Activated CD4-positive, alpha-beta T cell treated with anti-CD3 and anti-CD28 coated beads for 1 hour (primary cell): Measurements from ENCODE around the gene FAM117A.

ENCODE experiments used
- DNase-seq: peaks from one replicate; pipeline ENCODE4 v3.0.0-alpha.2; 2020

FAM117A gene

DNA sequence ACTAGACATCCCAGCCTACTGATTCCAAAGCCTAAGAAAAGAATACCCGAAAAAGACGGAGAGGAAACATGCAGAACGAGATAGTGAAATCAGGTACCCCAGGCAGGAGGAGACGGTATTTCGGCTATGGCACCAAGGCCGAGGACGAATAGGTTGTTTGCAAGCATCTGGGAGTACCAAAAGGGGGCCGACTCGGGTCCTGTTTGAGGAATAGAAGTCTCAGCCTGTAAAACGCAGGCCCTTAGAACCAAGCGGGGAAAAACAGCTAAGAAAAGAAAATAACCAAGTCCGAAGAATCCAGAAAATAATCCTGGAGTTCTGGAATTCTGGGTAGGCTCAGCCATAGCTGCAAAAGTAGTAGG is 56.7 kb downstream of the FAM117A start:
- DNase-seq = no peak

DNA sequence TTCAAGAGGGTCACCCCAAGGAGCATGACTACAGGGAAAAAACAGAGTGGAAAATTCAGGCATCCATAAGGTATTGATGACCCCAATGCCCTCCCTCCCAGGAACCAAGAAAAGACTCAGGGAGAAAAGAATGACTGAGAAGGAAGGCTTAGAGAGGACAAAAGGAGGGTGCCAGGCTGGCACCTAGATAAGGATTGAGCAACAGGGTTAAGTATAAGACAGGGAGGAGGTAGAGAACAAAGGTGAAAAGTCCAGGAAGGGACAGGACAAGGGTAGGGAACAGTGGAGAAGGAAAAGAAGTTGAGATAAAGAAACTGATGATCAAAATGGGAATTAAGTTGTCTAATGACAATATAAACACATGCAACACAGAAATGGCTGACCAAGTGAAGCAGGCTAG is 58.7 kb downstream of the FAM117A start:
- DNase-seq = no peak

- no peak for DNase-seq
Measured at GRCh38 chr17:49703557-49704277, 60.2 kb downstream of the FAM117A start.

DNA sequence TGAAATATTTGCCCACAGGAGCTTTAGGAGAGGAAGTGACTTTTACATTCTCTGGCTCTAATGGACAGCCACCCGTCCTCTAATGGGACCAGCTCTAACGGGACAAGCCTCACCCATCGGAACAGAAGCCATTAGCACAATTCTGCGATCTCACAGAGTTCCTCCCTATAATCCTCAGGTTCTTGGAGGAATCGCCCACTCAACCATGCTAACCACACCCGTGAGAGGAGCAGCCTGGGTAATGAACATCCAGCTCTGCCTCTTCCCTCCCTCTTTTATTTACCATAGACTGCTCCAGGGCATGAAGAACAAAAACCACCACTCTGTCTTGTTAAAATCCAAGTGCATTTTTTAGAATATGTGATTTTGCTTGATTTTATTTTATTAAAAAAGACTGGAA is 63.0 kb downstream of the FAM117A start:
- DNase-seq = no peak

- DNase-seq = no peak
Measured at GRCh38 chr17:49699966-49700575, 63.9 kb downstream of the FAM117A start.

DNA sequence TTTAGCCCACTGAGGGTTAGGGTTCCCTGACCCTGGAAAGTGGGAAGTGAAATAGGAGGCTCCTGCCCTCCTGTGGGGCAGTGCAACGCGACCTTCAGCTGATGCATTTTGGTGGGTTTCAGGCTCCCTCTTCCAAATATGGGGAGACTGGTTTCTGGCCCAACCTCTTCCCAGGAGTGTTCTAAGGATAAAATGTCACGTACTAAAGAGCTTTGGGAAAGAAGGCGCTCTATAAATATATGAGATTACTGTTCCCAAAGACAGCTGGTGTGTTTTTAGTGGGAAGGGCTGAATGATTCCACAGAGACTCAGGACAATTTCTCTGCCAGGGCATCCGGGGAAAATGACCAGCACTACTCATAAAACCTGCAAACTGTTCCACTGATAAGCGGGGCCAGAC is 65.9 kb downstream of the FAM117A start:
- DNase-seq = no peak

DNA sequence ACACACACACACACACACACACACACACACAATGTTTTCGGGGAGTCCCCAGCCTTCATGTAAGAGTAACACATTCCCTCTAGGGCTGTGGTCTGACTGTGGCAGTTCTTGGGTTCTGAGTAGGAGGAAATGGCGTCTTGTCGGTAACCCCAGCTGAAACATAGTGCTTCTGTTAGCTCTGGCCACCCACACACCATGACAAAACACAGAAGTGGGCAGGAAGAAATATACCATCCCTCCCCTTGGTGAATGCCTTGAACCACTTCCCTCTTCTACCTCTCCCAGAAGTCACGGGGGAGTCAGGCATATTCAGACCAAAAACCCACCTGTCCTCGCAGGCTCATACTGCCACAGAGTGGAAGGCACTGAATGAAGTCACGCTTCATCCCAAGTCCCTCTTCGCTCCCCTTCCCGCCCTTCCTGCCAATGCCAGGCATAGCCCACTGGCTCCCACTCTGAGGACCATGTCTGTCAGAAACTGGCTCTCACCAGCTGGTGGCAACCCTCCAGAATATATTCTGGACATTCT is 67.6 kb downstream of the FAM117A start:
- DNase-seq = no peak

- no peak for DNase-seq
Measured at GRCh38 chr17:49695698-49696232, 68.2 kb downstream of the FAM117A start.

DNA sequence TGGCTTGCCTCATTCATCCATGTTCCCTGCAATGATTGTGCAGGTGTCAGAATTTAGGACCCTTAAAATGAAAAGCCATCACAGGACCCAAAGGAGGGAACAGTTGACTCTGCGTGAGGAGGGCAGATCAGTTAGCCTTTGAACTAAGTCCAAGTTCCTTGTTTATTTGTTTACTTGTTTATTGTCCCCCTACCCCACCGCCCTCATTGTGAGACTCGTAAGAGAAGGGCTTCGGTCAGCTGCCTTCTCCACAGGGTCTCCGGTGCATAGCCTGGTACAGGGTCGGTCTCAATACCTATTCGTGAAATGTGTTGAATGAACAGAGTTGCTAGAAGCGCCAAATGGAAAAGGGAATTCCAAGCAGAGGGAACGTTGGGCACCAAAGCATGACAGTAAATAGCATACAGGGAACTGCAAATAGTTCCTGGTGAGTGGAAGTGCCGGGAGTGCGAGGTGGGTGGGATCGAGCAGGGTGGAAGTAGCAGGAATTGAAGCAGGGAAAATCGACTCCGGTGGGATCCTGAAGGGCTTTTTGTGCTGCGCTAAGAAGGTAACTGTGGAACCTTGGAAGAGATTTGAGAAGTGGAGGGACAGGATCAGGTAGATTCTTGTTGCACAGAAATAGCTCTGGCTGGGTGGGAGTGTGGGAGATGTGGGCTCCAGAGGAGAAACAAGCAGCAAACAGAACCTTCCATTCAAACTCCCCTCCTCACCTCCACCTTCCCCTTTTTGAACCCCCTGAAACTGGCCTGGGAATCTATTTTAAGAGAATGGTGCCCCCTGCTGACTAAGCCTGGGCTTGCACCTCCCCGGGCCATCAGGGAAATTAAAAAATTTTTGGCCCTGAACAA is 68.9 kb downstream of the FAM117A start:
- DNase-seq = peak; percentile 51

GRCh38 chr17:49692751-49693150 is 71.2 kb downstream of the FAM117A start:
- no peak for DNase-seq

DNA sequence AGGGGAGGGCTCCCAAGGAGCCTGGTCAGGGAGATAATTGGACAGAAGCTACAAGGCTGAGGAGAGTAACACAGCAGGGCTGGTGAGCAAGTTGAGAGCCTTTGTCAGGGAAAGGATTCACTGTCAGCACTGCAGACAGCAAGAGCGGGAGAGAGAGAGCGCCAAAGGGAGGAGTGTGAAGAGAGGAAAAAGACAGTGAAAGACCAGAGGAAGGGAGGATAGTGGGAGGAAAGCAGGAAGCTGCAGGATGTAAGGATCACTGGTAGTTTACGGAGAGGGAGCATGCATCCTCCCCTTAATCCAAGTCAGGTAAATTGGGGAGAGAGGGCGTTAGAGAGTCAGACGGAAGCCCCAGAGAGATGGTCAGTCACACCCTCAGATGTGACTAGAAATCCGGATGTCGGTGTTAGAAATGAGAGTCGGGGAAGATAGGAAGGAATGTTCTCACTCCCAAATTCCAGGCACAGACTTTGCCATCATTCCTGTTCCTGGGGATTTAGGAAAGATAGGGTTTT is 72.2 kb downstream of the FAM117A start:
- no peak for DNase-seq

DNA sequence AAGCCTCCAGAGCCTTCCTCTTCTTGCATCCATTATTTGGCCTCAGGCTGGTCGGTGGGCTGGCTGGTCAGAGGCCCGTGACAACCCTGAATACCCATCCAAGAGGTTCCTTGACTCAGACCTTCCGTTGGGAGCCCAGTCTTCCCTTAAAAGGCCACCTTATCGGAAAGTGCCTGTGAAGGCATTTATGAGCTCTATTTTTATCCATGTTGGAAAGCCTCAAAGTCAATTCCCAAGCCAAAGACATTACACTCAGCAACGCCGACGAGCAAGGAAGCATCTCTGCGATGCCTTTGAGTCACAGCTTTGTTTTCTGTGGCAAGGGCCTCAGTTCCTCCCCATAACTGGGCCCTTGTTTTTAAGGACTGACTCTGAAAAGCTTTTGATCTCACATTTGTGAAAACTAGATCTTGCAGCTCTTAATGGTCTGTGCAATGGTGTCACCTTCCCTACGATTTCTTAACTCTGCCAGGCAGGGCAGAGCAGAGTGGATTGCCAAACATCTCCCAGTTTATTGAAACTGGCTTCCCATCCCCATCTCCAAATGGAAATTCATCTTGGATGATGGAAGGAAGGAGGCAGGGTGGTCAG is 72.8 kb downstream of the FAM117A start:
- no peak for DNase-seq

DNA sequence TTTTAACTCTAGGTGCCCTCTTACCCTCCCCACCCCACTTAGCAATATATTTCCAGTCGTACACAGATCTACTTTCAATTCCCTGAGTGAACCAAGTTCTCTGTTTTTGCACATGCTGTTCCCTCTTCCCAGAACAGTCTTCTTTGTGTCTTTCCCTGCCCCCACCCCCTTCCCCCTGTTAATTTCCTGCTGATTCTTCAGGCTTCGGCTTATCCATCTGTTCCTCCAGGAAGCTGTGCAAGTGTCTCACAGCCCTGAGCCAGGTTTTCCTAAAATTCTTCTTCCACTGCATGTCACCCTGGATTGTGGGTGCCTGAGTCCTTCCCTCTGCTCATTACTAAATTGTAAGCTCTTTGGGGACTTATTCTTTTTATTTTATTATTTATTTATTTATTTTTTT is 73.7 kb downstream of the FAM117A start:
- DNase-seq = no peak

DNA sequence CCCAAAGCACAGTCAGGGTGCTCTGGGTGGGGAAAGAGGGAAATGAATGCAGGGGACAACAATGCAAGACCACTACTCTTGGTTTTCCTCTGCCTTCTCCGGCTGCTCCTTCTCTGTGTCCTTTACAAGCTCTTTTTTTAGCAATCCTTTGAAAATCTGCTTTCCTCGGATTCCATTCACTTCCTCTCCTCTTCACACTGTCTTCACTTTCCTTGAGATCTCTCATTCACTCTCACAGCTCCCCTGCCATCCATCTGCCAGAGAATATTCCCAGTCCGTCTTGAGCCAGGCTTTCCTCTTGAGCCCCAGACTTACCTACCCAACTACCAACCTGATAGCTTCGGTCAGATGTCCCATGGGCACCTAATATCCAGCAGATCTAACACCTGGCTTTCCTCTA is 75.1 kb downstream of the FAM117A start:
- no peak for DNase-seq

GRCh38 chr17:49687878-49688491 is 75.9 kb downstream of the FAM117A start:
- DNase-seq = no peak

- no peak for DNase-seq
Measured at GRCh38 chr17:49681106-49681979, 82.6 kb downstream of the FAM117A start.

DNA sequence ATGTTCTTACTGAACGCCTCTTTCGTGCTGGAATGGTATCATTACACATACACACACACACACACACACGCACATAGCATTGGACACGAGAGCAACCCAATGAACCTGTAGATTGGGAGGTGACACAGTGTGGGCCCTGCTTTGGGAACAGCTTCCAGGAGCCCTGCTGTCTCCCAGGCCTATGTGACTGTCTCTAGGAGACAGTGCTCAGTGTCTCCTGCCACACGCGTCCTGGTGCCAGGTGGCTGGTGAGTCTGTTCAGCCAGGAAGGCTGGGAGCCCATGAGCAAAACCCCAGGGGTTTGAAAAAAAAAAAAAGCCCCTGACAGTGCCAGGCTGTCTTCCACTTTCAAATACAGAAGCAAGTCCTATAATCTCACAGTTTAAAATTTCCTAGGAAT is 83.6 kb downstream of the FAM117A start:
- DNase-seq = no peak

DNA sequence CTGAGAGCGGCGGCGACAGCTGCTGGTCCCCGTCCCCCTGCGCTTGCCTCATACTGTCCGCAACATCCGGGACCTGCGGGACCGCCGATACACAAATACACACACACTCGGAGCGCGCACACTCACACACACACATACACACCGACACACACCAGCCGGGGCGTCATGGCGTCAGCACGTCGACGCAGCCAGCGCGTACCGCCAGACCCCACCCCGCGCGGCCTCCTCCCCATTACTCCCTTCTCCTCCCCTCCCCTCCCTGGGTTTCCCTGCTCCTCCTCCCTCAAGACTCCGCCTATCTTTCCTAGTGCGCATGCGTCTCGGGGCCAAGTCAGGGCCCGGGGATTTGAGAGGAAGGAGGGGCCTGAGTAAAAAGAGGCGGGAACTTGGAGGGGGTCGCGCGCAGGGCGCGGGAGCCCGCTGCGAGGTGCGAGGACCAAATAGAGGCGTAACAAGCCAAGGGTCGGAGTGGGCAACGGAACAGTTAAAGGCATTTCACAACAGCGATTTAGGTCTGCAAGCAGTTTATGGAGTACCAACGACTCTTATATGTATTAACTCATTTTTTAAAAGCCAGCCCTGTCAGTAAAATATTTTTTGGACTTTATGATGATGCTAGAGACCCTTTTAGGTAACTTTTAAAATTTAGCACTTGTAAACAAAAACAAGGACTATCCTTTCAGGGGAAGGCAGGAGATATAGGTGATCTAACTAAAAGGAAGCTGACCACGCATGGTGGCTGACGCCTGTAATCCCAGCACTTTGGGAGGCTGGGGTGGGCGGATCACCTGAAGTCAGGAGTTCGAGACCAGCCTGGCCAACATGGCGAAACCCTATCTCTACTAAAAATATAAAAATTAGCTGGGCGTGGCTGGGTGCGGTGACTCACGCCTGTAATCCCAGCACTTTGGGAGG is 85.7 kb downstream of the FAM117A start, which contains the start of gene SPOP:
Gene SPOP, minus strand, starts transcription at position 165 of the 915 bp plus-strand sequence. CDS start 55,287 bp downstream, outside the sequence.
- DNase-seq = peak; percentile 98

GRCh38 chr17:49677134-49677932 is 86.6 kb downstream of the FAM117A start:
- DNase-seq = peak; percentile 96
